ENCODE data around the gene XRCC4.
"Not testable (repeated sequence)": the region's sequence is repeated elsewhere in the genome, so short reads cannot be mapped to it uniquely, and the experiment has no call there.

XRCC4 gene

GRCh38 chr5:83118471-83118870, 41.1 kb downstream of the XRCC4 start:
- DNase-seq (ENCODE audit: low spot score): no peak

GRCh38 chr5:83118976-83119375, 41.6 kb downstream of the XRCC4 start:
- DNase-seq (ENCODE audit: low spot score): no peak

- no peak for DNase-seq (ENCODE audit: low spot score)
Observed at GRCh38 chr5:83124593-83124992, 47.2 kb downstream of the XRCC4 start.

- DNase-seq (ENCODE audit: low spot score): no peak
Observed at GRCh38 chr5:83125560-83125959, 48.2 kb downstream of the XRCC4 start.

GRCh38 chr5:83126501-83126900, 49.2 kb downstream of the XRCC4 start:
- no peak for DNase-seq (ENCODE audit: low spot score)

- DNase-seq (ENCODE audit: low spot score): no peak
Observed at GRCh38 chr5:83133797-83134196, 56.5 kb downstream of the XRCC4 start.

- DNase-seq (ENCODE audit: low spot score): no peak
Observed at GRCh38 chr5:83142526-83142925, 65.2 kb downstream of the XRCC4 start.

GRCh38 chr5:83145241-83145640, 67.9 kb downstream of the XRCC4 start:
- no peak for DNase-seq (ENCODE audit: low spot score)

GRCh38 chr5:83145882-83146331, 68.6 kb downstream of the XRCC4 start:
- DNase-seq (ENCODE audit: low spot score): no peak

- DNase-seq (ENCODE audit: low spot score): no peak
Observed at GRCh38 chr5:83146441-83146840, 69.1 kb downstream of the XRCC4 start.

- no peak for DNase-seq (ENCODE audit: low spot score)
Observed at GRCh38 chr5:83147593-83147992, 70.2 kb downstream of the XRCC4 start.

- no peak for DNase-seq (ENCODE audit: low spot score)
Observed at GRCh38 chr5:83148370-83148769, 71.0 kb downstream of the XRCC4 start.

- DNase-seq (ENCODE audit: low spot score): no peak
Observed at GRCh38 chr5:83149671-83150070, 72.3 kb downstream of the XRCC4 start.

GRCh38 chr5:83151821-83152220, 74.5 kb downstream of the XRCC4 start:
- no peak for DNase-seq (ENCODE audit: low spot score)

GRCh38 chr5:83152996-83153395, 75.6 kb downstream of the XRCC4 start:
- not testable (repeated sequence) for DNase-seq (ENCODE audit: low spot score)

- DNase-seq (ENCODE audit: low spot score): no peak
Observed at GRCh38 chr5:83156001-83156400, 78.7 kb downstream of the XRCC4 start.

GRCh38 chr5:83157163-83157562, 79.8 kb downstream of the XRCC4 start:
- DNase-seq (ENCODE audit: low spot score): no peak

GRCh38 chr5:83162601-83163000, 85.3 kb downstream of the XRCC4 start:
- no peak for DNase-seq (ENCODE audit: low spot score)

GRCh38 chr5:83167538-83167937, 90.2 kb downstream of the XRCC4 start:
- DNase-seq (ENCODE audit: low spot score): no peak

GRCh38 chr5:83169571-83170337, 92.4 kb downstream of the XRCC4 start:
- DNase-seq (ENCODE audit: low spot score): no peak

GRCh38 chr5:83172011-83172410, 94.7 kb downstream of the XRCC4 start:
- DNase-seq (ENCODE audit: low spot score): no peak

- peak; percentile 6 for DNase-seq (ENCODE audit: low spot score)
Observed at GRCh38 chr5:83172655-83173054, 95.3 kb downstream of the XRCC4 start.

GRCh38 chr5:83173826-83174225, 96.5 kb downstream of the XRCC4 start:
- no peak for DNase-seq (ENCODE audit: low spot score)

- no peak for DNase-seq (ENCODE audit: low spot score)
Observed at GRCh38 chr5:83177803-83178202, 100.5 kb downstream of the XRCC4 start.
